Natural killer cell (primary cell): Measurements from ENCODE around the gene ENAM. TPM values are rescaled to one million over a fixed set of nuclear protein-coding genes. Genes with fewer than 3 reads are reported as not detected.
"Not testable (repeated sequence)": the region's sequence is repeated elsewhere in the genome, so short reads cannot be mapped to it uniquely, and the experiment has no call there.

Experiments
- ATAC-seq, 3 donors: fragments of 150-1000 bp in 2 of 3; fragments of 200-7000 bp in 1 of 3; cut with Tn5 transposase; 1 replicate in 1 of 3; 2 replicates in 2 of 3; pipeline ENCODE4 v1.10.0; 2021; ENCODE audit warnings: mild to moderate bottlenecking in 2 of 3, moderate library complexity in 2 of 3
- DNase-seq, 2 donors: peaks; one replicate each; pipeline versions ENCODE4 v3.0.0 to v3.0.0-alpha.2; 2013 to 2021; ENCODE audit warnings: mixed read lengths in 1 of 2
- H3K27ac ChIP-seq: one replicate; pipeline ENCODE4 v1.5.1; 2013; ENCODE audit warnings: mild to moderate bottlenecking, low read length
- H3K27me3 ChIP-seq: one replicate; pipeline ENCODE4 v1.6.1; 2013; ENCODE audit warnings: low read length; ENCODE audit not compliant: control insufficient read depth, insufficient read depth
- H3K36me3 ChIP-seq: one replicate; pipeline ENCODE4 v1.6.1; 2013; ENCODE audit warnings: low read length; ENCODE audit not compliant: control insufficient read depth, insufficient read depth
- H3K4me1 ChIP-seq: one replicate; pipeline ENCODE4 v1.6.1; 2013; ENCODE audit warnings: low read length; ENCODE audit not compliant: control insufficient read depth, insufficient read depth
- H3K4me3 ChIP-seq: one replicate; pipeline ENCODE4 v1.5.1; 2013; ENCODE audit warnings: low read length
- H3K9me3 ChIP-seq: one replicate; pipeline ENCODE4 v1.6.1; 2013; ENCODE audit warnings: low read length; ENCODE audit not compliant: control insufficient read depth, insufficient read depth
- H3K27ac Mint-ChIP-seq, 2 donors: one replicate each; pipeline ENCODE4 v1.8.0; 2022; ENCODE audit warnings: mild to moderate bottlenecking in 2 of 2, mixed read lengths in 2 of 2, moderate library complexity in 1 of 2
- H3K27me3 Mint-ChIP-seq, 2 donors: one replicate each; pipeline ENCODE4 v1.8.0; 2022; ENCODE audit warnings: low read depth in 2 of 2, mixed read lengths in 2 of 2
- H3K36me3 Mint-ChIP-seq: one replicate; pipeline ENCODE4 v1.8.0; 2022; ENCODE audit warnings: mixed read lengths
- H3K4me1 Mint-ChIP-seq, 2 donors: one replicate each; pipeline ENCODE4 v1.8.0; 2022; ENCODE audit warnings: mixed read lengths in 2 of 2
- H3K4me3 Mint-ChIP-seq: one replicate; pipeline ENCODE4 v1.8.0; 2022; ENCODE audit warnings: mild to moderate bottlenecking, moderate library complexity, mixed read lengths
- H3K9me3 Mint-ChIP-seq, 2 donors: one replicate each; pipeline ENCODE4 v1.8.0; 2022; ENCODE audit warnings: mixed read lengths in 2 of 2
- WGBS: methylation state at CpG from one replicate; pipeline ENCODE4 v1.1.7; 2013; ENCODE audit warnings: missing lambda C conversion rate; ENCODE audit not compliant: insufficient coverage; 5-methylcytosine and 5-hydroxymethylcytosine counted together
- intact Hi-C: fragments of 100-400 bp; cut with micrococcal nuclease; formaldehyde crosslinking; loops from one replicate; pipeline ENCODE4 v1.14.2; 2022
- total RNA-seq, 4 donors: library from RNA; stranded (reverse); fragments of 120-200 nt in 1 of 4; gene quantifications; one replicate each; pipeline versions ENCODE4 v1.2.3 to v1.2.4, GENCODE V29; 2013 to 2022
- TF ChIP-seq, protein P1 (sequence below): fragments of 200-600 bp; IDR thresholded peaks from one replicate; pipeline ENCODE4 v1.8.0; 2022; ENCODE audit warnings: antibody characterized with exemption

Gene ENAM
- total RNA-seq, 3 donors from 2014 or later (not counting 1 experiment from before 2014, with no cell fraction given): not detected

DNA sequence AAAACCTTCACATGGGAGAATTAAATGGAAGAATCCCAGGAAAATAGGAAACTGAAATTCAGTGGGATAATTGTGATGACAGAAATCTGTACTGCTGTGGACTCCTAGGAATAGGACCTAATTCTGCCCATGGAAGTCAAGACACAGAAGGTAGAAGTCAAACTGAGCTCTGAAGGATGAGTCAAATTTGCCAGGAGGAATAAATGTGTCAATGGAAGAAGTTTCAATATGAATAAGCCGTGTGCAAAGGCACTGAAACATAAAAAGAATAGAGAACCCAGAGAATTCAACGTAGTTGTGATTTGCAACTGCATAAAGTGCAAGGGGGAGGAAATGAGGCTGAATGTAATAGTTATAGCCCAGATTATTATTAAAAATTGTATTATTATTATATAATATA, 11.6 kb downstream of the ENAM start:
- Mint-ChIP-seq H3K36me3 (no peaks in the 10 kb centered on the region), H3K4me3 (no peak overlapping the region), H3K4me1 (no peaks in the 10 kb centered on the region), H3K9me3 (no peaks in the 10 kb centered on the region), H3K27ac (no peak overlapping the region), H3K27me3 (peaks cover 3 to 13% of the 10 kb centered on the region in 2 donors)
- Histone ChIP-seq H3K27me3 (no peaks in the 10 kb centered on the region), H3K36me3 (no peaks in the 10 kb centered on the region), H3K4me3 (no peak overlapping the region), H3K27ac (no peak overlapping the region), H3K9me3 (no peaks in the 10 kb centered on the region), H3K4me1 (no peaks in the 10 kb centered on the region)
- ATAC-seq: no peak
- no peak for DNase-seq
- WGBS: 78% methylated on average over 2 of the region's 2 CpGs
- TF ChIP-seq, protein P1, sequence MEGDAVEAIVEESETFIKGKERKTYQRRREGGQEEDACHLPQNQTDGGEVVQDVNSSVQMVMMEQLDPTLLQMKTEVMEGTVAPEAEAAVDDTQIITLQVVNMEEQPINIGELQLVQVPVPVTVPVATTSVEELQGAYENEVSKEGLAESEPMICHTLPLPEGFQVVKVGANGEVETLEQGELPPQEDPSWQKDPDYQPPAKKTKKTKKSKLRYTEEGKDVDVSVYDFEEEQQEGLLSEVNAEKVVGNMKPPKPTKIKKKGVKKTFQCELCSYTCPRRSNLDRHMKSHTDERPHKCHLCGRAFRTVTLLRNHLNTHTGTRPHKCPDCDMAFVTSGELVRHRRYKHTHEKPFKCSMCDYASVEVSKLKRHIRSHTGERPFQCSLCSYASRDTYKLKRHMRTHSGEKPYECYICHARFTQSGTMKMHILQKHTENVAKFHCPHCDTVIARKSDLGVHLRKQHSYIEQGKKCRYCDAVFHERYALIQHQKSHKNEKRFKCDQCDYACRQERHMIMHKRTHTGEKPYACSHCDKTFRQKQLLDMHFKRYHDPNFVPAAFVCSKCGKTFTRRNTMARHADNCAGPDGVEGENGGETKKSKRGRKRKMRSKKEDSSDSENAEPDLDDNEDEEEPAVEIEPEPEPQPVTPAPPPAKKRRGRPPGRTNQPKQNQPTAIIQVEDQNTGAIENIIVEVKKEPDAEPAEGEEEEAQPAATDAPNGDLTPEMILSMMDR: no peak
- intact Hi-C loops: no loop called here

DNA sequence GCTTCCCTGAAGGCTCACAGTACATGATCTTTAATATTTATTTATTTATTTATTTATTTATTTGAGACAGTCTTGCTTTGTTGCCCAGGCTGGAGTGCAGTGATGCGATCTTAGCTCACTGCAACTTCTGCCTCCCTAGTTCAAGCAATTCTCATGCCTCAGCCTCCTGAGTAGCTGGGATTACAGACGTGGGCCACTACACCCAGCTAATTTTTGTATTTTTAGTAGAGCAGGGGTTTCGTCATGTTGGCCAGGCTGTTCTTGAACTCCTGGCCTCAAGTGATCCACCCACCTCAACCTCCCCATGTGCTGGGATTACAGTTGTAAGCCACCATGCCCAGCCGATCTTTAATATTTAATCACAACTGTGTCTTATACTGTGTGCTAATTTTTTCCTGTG, 22.2 kb downstream of the ENAM start:
- ATAC-seq, H3K27ac ChIP-seq, H3K4me3 Mint-ChIP-seq, H3K9me3 ChIP-seq, H3K27me3 ChIP-seq, H3K9me3 Mint-ChIP-seq, H3K4me1 Mint-ChIP-seq, H3K36me3 Mint-ChIP-seq, H3K36me3 ChIP-seq, intact Hi-C loops, H3K4me1 ChIP-seq, H3K4me3 ChIP-seq, H3K27ac Mint-ChIP-seq, DNase-seq: not testable (repeated sequence)
- peaks cover 5 to 16% of the 10 kb centered on the region in 2 donors for H3K27me3 Mint-ChIP-seq
- 100% methylated on average over 1 of the region's 4 CpGs for WGBS

DNA sequence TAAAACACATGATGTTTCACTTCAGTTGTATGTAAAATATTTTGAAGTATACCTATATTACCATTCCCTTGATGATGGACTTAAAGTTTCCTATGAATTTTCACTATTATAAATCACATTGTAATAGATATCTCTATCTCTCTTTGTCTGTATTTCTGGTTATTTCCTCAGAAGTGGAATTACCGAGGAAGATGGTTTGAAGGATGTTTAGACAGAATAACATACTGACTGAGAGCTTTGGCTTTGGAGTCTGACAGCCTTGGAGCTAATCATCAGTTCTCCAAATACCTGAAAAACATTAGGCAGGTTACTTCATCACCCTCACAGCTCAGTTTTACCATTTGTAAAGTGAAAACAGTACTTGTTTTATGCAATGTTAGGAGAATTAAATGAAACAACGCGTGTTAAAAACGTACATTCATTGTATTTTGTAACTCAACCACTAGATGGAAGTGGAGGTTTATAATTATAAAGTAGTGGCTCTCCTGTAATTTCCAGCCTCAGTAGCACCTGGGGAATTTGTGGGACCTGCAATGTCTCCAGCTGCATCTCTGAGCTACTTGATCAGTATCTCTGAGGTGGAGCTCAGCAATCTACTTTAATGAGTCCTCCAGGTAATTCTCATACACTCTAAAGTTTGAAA, 23.4 kb downstream of the ENAM start:
- DNase-seq: peak in 1 of 2 donors; percentile 57
- no peak overlapping the region for H3K27ac Mint-ChIP-seq
- no peaks in the 10 kb centered on the region for H3K9me3 Mint-ChIP-seq
- ATAC-seq: peak in 1 of 3 donors; percentile 48
- H3K4me1 Mint-ChIP-seq: no peaks in the 10 kb centered on the region
- Histone ChIP-seq H3K4me3 (no peak overlapping the region), H3K27me3 (no peaks in the 10 kb centered on the region), H3K9me3 (no peaks in the 10 kb centered on the region), H3K4me1 (no peaks in the 10 kb centered on the region), H3K27ac (no peak overlapping the region), H3K36me3 (no peaks in the 10 kb centered on the region)
- WGBS: no CpG with 5 or more reads among the region's 4 CpGs
- peaks cover 5 to 16% of the 10 kb centered on the region in 2 donors for H3K27me3 Mint-ChIP-seq
- no peaks in the 10 kb centered on the region for H3K36me3 Mint-ChIP-seq
- TF ChIP-seq, protein P1: peak; percentile 63
- no peak overlapping the region for H3K4me3 Mint-ChIP-seq
- intact Hi-C loops: no loop called here

DNA sequence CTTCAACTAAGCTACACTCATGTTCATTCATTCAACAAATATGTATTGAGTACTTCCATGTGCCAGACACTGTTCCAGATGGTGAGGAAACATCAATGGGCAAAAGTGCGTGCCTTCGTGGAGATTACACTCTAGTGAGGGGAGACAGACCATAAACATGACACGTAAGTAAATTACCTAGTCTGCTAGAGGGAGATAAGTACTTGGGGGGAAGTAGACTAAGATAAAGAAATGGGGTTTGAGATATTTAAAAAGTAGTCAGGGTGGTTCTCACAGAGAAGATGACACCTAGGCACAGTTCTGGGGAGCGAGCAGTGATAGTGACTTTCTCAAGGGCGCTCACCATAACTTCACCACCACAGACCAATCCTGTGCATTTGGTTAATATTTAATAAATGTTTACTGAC, 26.1 kb downstream of the ENAM start:
- H3K4me3 ChIP-seq: no peak overlapping the region
- H3K36me3 ChIP-seq: no peaks in the 10 kb centered on the region
- TF ChIP-seq, protein P1: no peak
- Mint-ChIP-seq H3K27me3 (peaks cover 5 to 14% of the 10 kb centered on the region in 2 donors), H3K4me3 (no peak overlapping the region), H3K27ac (no peak overlapping the region), H3K9me3 (no peaks in the 10 kb centered on the region), H3K36me3 (no peaks in the 10 kb centered on the region), H3K4me1 (no peaks in the 10 kb centered on the region)
- DNase-seq (no peak), ATAC-seq (peak in 1 of 3 donors; percentile 69)
- H3K9me3 ChIP-seq: no peaks in the 10 kb centered on the region
- no peaks in the 10 kb centered on the region for H3K27me3 ChIP-seq
- WGBS: 84% methylated on average over 3 of the region's 5 CpGs
- no peaks in the 10 kb centered on the region for H3K4me1 ChIP-seq
- H3K27ac ChIP-seq: no peak overlapping the region
- intact Hi-C loops: no loop called here
